ENCODE data around the gene LRRC10B. TPM values are rescaled to one million over a fixed set of nuclear protein-coding genes. Genes with fewer than 3 reads are reported as not detected.

Gene LRRC10B
- total RNA-seq, 1 donor from 2014 or later, result 10.0 TPM

DNA sequence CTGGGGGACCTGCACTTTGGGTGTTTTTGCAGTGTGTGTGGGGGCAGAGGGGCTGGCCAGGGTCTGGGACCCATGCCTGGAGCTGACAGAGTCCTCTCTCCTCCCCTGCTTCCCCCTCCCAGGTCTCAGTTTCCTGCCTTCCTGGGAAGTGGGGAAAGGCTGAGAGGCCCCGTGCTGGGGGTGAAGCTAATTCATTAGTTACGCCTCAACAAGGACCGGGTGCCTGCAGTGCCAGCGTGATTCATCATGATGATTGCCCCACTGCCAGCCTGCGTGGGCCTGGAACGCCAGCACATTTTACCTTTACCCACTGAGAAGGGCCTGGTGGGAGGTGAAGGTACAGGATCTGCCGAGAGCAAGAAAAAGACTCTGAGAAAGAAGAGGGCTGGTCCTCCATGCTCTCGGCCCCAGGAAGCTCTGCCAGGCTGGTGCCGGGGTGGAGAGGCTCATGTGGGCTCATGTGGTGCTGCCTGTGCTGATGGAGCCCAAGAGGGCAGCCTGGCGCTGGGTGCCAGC lies 2.9 kb upstream of the LRRC10B start:
- H3K27me3 Mint-ChIP-seq, result peaks cover 28% of the 10 kb centered on the region
- peaks cover 23% of the 10 kb centered on the region for H3K4me1 Mint-ChIP-seq (ENCODE audit: unreplicated experiment)
- no peak overlapping the region for H3K4me3 Mint-ChIP-seq
- no peaks in the 10 kb centered on the region for H3K9me3 Mint-ChIP-seq
- H3K27ac Mint-ChIP-seq, result no peak overlapping the region
- DNase-seq (ENCODE audit: extremely low spot score, unreplicated experiment), result no peak
- H3K36me3 Mint-ChIP-seq, result no peaks in the 10 kb centered on the region
- TF ChIP-seq CTCF (conservative IDR thresholded peaks at IDR 0.05), result no peak

GRCh38 chr11:61507012-61507768 lies 1.4 kb upstream of the LRRC10B start:
- H3K4me3 Mint-ChIP-seq, result peak overlapping the region; percentile 84
- TF ChIP-seq CTCF (conservative IDR thresholded peaks at IDR 0.05), result no peak

DNA sequence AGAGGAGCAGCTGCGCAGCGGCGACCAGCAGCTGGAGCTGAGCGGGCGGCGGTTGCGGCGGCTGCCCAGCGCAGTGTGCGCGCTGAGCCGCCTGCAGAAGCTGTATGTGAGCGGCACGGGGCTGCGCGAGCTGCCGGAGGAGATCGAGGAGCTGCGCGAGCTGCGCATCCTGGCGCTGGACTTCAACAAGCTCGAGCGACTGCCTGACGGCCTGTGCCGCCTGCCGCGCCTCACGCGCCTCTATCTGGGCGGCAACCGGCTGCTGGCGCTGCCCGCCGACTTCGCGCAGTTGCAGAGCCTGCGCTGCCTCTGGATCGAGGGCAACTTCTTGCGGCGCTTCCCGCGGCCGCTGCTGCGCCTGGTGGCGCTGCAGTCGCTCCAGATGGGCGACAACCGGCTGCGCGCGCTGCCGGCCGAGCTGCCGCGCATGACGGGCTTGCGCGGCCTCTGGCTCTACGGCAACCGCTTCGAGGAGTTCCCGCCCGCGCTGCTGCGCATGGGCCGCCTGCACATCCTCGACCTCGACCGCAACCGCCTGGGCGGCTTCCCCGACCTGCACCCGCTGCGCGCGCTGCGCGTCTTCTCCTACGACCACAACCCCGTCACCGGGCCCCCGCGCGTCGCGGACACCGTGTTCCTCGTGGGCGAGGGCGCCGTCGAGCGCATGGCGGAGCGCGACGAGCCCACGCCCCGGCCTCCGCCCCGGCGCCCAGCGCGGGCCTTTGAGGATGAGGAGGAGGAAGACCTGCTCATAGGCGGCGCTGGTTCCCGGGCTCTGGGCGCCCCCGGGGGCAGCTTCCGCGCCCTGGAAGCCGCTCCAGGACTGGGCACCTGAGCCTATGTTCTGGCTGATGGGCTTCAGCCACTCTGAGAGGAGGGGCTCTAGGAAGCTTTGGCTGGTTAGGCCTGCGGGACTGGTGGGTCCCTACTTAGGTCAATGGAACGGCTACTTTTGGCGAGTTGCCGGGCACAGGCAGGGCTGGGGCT lies 787 bp downstream of the LRRC10B start:
- Mint-ChIP-seq H3K4me3 (peak overlapping the region; percentile 54), H3K9me3 (no peaks in the 10 kb centered on the region), H3K36me3 (no peaks in the 10 kb centered on the region), H3K4me1 (ENCODE audit: unreplicated experiment) (peaks cover 34% of the 10 kb centered on the region), H3K27ac (no peak overlapping the region), H3K27me3 (peaks cover 24% of the 10 kb centered on the region)
- peak; percentile 76 for TF ChIP-seq CTCF (conservative IDR thresholded peaks at IDR 0.05)
- peak; percentile 82 for DNase-seq (ENCODE audit: extremely low spot score, unreplicated experiment)

More at GRCh38 chr11:61507012-61507768, 1.4 kb upstream of the LRRC10B start:
- Mint-ChIP-seq H3K36me3 (no peaks in the 10 kb centered on the region), H3K27me3 (peaks cover 27% of the 10 kb centered on the region), H3K4me1 (ENCODE audit: unreplicated experiment) (peaks cover 31% of the 10 kb centered on the region), H3K27ac (peak overlapping the region; percentile 84), H3K9me3 (no peaks in the 10 kb centered on the region)
- DNase-seq (ENCODE audit: extremely low spot score, unreplicated experiment), result no peak

DNA sequence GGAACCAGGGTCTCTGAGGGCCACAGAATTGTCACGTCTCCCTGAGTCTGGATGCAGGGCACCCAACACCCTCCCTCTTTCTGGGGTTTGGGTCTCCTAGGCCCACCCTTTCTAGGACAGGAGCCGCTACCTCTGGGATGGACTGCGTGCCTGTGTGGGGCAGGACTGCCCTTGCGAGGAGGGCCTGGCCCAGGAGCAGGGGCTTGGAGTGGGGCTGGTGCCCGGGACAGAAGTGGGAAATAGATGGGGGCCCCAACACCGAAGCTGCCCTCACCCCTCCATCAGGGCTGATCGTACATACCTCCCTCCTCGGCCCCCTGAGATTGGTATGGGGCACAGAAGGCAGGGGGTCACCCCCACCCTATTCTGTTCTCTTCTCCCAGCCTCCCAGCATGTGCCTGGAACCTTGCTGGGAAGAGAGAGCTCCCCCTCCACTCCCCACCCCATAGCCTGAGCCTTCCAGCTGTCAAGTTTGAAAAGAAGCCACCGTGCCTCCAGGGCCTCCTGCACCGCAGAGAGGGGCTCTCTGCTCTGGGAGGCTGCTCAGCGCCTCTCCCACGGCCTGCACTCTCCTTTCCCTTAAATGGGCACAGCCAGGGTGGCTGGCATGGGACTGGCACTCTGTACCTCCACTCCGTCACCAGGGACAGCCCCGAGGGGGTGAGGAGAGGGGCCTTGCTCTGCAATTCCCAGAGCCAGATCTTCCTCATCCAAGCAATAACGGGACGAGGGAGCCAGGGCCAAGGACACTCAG lies 1.8 kb downstream of the LRRC10B start:
- no peak for TF ChIP-seq CTCF (conservative IDR thresholded peaks at IDR 0.05)
- peak overlapping the region; percentile 7 for H3K4me3 Mint-ChIP-seq
- H3K9me3 Mint-ChIP-seq, result no peaks in the 10 kb centered on the region
- no peaks in the 10 kb centered on the region for H3K36me3 Mint-ChIP-seq
- no peak for DNase-seq (ENCODE audit: extremely low spot score, unreplicated experiment)
- H3K27me3 Mint-ChIP-seq, result peaks cover 19% of the 10 kb centered on the region
- peak overlapping the region; percentile 8 for H3K27ac Mint-ChIP-seq
- peaks cover 29% of the 10 kb centered on the region for H3K4me1 Mint-ChIP-seq (ENCODE audit: unreplicated experiment)

DNA sequence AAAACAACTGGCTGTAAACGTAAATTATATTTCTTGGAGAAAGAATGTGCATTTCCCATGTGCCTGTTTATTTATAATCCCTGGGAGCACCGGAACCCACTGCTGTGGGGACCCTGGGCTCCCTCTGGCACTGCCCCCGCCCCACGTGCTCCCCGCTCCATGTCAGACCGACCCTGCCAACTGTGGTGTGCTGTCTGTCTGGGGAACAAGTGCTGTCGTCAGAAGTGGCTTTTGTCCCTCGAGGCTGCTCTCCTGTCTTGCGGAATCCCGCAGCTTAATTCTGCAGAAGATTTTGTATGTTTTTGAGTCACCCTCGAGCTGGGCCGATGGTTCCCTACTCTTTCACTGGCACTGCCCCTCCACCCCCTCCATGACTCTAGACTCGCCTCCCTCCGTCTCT lies 2.4 kb downstream of the LRRC10B start:
- DNase-seq (ENCODE audit: extremely low spot score, unreplicated experiment), result no peak
- TF ChIP-seq CTCF (conservative IDR thresholded peaks at IDR 0.05), result no peak
- Mint-ChIP-seq H3K9me3 (no peaks in the 10 kb centered on the region), H3K4me1 (ENCODE audit: unreplicated experiment) (peaks cover 29% of the 10 kb centered on the region), H3K27ac (no peak overlapping the region), H3K27me3 (peaks cover 19% of the 10 kb centered on the region), H3K4me3 (peak overlapping the region; percentile 23), H3K36me3 (no peaks in the 10 kb centered on the region)
